ENCODE results near the gene PRPF4. TPM values are rescaled to one million over a fixed set of nuclear protein-coding genes. Genes with fewer than 3 reads are reported as not detected.

Gene PRPF4
- total RNA-seq, 4 donors from 2014 or later = 5.9 to 30.2 (median 18.4) TPM

- intact Hi-C loops (cut with DNase I; ENCODE audit: low total_unique reads) = no loop called here
- no peak within 1 kb of the TSS for H3K27ac ChIP-seq
Measured at GRCh38 chr9:113302792-113303418, 27.4 kb downstream of the PRPF4 start, which contains the start of gene RNF183. TSS of gene RNF183 (minus strand) at chr9:113303376. CDS start at chr9:113298184, 5,192 bp downstream.

GRCh38 chr9:113306566-113306965, 31.1 kb downstream of the PRPF4 start:
- no peaks in the 10 kb centered on the region for H3K27me3 ChIP-seq
- H3K4me1 ChIP-seq = no peaks in the 10 kb centered on the region
- TF ChIP-seq POLR2A (IDR thresholded peaks at IDR 0.05) (no peak), CTCF (IDR thresholded peaks at IDR 0.05) (no peak)
- no peaks in the 10 kb centered on the region for H3K36me3 ChIP-seq
- H3K4me3 ChIP-seq = no peak overlapping the region
- no peak overlapping the region for H3K27ac ChIP-seq
- no peak for DNase-seq
- intact Hi-C loops (cut with DNase I; ENCODE audit: low total_unique reads) = no loop called here
- H3K9me3 ChIP-seq = no peaks in the 10 kb centered on the region

More at GRCh38 chr9:113302792-113303418, 27.4 kb downstream of the PRPF4 start, which contains the start of gene RNF183:
- Histone ChIP-seq H3K4me1 (no peaks in the 10 kb centered on the region), H3K9me3 (no peaks in the 10 kb centered on the region), H3K36me3 (no peaks in the 10 kb centered on the region), H3K4me3 (no peak within 1 kb of the TSS), H3K27me3 (no peaks in the 10 kb centered on the region)
- no peak for DNase-seq
- TF ChIP-seq CTCF (IDR thresholded peaks at IDR 0.05) (no peak), POLR2A (IDR thresholded peaks at IDR 0.05) (no peak)

GRCh38 chr9:113307396-113307975, 32.0 kb downstream of the PRPF4 start:
- Histone ChIP-seq H3K4me1 (no peaks in the 10 kb centered on the region), H3K27ac (no peak overlapping the region), H3K36me3 (no peaks in the 10 kb centered on the region), H3K27me3 (no peaks in the 10 kb centered on the region), H3K4me3 (no peak overlapping the region), H3K9me3 (no peaks in the 10 kb centered on the region)
- no peak for DNase-seq
- intact Hi-C loops (cut with DNase I; ENCODE audit: low total_unique reads) = no loop called here
- TF ChIP-seq CTCF (IDR thresholded peaks at IDR 0.05) (no peak), POLR2A (IDR thresholded peaks at IDR 0.05) (no peak)

DNA sequence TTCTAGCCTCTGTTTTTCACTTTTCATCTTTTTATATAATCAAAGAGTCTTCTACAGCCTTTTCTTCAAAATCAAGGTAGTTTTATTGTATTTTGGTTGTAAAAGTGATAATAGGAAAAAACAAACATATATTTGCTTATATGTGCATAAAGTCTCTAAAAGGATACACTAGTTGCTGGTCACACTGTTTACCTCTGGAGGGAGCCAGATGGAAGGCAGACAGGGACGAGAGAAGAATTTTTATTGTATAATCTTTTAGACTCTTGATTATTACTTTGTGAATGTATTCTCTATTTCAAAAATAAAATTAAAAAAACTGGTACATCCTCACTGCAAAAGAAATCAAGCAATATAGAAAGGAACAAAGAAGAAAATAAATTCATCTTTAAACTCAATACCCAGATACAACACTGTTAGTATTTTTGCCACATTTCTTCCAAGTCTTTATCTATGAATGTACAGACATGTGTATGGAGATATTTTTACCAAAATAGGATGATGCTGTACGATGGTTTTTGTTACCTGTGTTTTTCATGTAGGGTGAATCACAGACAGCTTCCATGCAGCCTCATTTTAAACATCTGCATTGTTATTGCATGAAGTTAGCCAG, 33.9 kb downstream of the PRPF4 start:
- Histone ChIP-seq H3K36me3 (no peaks in the 10 kb centered on the region), H3K27ac (no peak overlapping the region), H3K27me3 (no peaks in the 10 kb centered on the region), H3K4me3 (no peak overlapping the region), H3K4me1 (no peaks in the 10 kb centered on the region), H3K9me3 (no peaks in the 10 kb centered on the region)
- intact Hi-C loops (cut with DNase I; ENCODE audit: low total_unique reads) = no loop called here
- DNase-seq = no peak
- TF ChIP-seq POLR2A (IDR thresholded peaks at IDR 0.05) (no peak), CTCF (IDR thresholded peaks at IDR 0.05) (peak in 3 of 4 experiments; percentile 24 to 37 (median 25))

DNA sequence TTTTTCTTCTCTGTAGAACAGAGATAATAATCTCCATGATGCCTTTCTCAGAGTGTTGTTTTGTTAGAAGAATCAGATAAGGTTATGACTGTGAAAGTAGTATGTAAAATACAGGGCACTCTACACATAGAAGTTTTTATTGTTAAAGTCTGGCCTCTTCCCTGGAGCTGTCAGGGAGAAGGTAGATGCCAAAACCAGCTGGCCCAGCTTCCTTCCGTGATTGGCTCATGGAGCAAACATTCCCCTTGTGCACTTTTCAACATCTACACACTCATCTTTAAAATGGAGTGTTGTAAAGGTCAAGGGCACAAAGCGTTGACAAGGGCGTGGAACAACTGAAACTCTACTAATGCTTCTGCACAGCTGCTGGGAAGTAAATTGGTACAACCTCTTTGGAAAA, 35.1 kb downstream of the PRPF4 start:
- intact Hi-C loops (cut with DNase I; ENCODE audit: low total_unique reads) = no loop called here
- Histone ChIP-seq H3K36me3 (no peaks in the 10 kb centered on the region), H3K9me3 (no peaks in the 10 kb centered on the region), H3K27ac (no peak overlapping the region), H3K27me3 (no peaks in the 10 kb centered on the region), H3K4me1 (no peaks in the 10 kb centered on the region), H3K4me3 (no peak overlapping the region)
- no peak for DNase-seq
- TF ChIP-seq POLR2A (IDR thresholded peaks at IDR 0.05) = no peak
- TF ChIP-seq CTCF (IDR thresholded peaks at IDR 0.05) = no peak

Measured in uterus (tissue), 4 donors.